Epithelial cell of esophagus (primary cell): ENCODE data around the gene PEX16.
A peak's percentile ranks its signal among the peaks of the same experiment; 100 is the strongest.

Experiments
- DNase-seq: peaks from one replicate; pipeline ENCODE4 v3.0.0; 2010; ENCODE audit warnings: low read depth
- H3K4me3 ChIP-seq: 2 replicates; pipeline ENCODE4 v1.5.1; 2011; ENCODE audit warnings: mild to moderate bottlenecking, low read length, control low read depth
- TF ChIP-seq, protein P1 (sequence below): IDR thresholded peaks from 2 replicates; pipeline ENCODE4 v1.5.1; 2011; ENCODE audit warnings: low read depth, mild to moderate bottlenecking, low read length, control low read depth, inconsistent platforms; ENCODE audit not compliant: insufficient read depth; ENCODE audit errors: missing control alignments

Gene PEX16

DNA sequence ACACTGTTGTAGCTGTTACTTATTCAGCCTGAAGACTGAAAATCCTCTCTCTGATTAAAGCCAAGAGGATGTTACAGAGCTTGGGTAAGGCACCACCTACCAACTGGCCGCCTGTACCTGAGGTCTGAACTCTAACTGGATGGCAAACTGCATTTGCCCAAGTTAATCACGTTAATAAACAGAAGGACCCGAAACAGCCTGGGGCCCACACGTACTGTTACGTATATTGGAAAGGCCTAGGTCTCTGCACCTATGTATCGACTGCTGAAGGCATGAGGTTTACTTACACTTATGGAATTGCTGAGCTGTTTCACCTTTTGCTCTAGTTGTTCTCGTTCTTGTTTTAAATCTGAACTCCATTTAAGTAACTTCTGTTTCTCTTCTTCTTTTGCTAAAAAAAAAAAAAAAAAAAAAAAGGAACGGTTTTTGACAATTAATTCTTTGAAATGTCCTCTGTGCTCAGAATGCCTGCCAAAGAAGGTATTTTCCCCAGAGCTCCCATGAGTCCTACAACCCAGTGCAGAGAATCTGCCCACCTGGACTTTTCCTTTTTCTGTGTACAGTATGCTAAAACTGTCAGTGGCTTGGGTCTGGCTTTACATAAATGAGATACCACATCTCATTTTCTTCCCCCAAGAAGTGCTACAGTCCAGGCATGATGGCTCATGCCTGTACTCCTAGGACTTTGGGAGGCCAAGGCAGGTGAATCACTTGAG is 17.8 kb upstream of the PEX16 start:
- TF ChIP-seq, protein P1, sequence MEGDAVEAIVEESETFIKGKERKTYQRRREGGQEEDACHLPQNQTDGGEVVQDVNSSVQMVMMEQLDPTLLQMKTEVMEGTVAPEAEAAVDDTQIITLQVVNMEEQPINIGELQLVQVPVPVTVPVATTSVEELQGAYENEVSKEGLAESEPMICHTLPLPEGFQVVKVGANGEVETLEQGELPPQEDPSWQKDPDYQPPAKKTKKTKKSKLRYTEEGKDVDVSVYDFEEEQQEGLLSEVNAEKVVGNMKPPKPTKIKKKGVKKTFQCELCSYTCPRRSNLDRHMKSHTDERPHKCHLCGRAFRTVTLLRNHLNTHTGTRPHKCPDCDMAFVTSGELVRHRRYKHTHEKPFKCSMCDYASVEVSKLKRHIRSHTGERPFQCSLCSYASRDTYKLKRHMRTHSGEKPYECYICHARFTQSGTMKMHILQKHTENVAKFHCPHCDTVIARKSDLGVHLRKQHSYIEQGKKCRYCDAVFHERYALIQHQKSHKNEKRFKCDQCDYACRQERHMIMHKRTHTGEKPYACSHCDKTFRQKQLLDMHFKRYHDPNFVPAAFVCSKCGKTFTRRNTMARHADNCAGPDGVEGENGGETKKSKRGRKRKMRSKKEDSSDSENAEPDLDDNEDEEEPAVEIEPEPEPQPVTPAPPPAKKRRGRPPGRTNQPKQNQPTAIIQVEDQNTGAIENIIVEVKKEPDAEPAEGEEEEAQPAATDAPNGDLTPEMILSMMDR: no peak
- DNase-seq: no peak

DNA sequence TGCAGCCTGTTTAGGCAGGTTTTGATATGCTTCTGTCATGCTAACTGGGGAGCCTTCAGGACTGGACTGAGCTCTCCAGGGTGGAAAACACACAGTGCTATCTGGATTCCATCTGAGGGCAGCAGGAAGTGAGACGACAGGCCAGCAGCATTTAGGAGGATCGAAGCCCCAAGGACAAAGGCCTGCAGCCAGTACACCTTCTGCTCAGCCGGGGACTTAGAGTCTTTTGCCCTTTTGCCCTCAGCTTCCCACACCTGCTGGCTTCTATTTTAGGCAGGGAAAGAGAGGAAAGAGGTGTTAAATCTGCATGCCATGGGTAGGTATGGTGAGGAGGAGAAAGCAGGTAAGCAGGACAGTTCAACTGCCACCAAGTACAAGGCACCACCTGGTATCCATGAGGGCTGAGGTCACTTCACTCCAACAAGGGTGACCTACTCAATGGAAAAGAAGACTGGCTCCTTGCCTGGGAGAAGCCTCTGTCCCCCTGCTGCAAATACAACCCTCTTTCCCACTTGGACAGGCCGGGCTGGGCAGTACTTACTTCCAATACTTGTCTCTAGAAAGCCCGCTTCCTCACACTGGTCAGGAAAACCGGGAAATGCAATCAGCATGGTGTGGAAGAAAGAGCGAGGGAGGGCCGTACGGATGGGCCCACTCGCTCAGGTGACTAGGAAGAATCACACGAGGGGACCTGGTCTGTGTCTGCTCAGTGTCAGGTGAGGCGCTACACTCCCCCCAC is 17.1 kb upstream of the PEX16 start:
- DNase-seq: peak; percentile 71
- TF ChIP-seq, protein P1: no peak
- H3K4me3 ChIP-seq: no peak overlapping the region

More for the DNA sequence above, 17.8 kb upstream of the PEX16 start:
- H3K4me3 ChIP-seq: no peak overlapping the region

DNA sequence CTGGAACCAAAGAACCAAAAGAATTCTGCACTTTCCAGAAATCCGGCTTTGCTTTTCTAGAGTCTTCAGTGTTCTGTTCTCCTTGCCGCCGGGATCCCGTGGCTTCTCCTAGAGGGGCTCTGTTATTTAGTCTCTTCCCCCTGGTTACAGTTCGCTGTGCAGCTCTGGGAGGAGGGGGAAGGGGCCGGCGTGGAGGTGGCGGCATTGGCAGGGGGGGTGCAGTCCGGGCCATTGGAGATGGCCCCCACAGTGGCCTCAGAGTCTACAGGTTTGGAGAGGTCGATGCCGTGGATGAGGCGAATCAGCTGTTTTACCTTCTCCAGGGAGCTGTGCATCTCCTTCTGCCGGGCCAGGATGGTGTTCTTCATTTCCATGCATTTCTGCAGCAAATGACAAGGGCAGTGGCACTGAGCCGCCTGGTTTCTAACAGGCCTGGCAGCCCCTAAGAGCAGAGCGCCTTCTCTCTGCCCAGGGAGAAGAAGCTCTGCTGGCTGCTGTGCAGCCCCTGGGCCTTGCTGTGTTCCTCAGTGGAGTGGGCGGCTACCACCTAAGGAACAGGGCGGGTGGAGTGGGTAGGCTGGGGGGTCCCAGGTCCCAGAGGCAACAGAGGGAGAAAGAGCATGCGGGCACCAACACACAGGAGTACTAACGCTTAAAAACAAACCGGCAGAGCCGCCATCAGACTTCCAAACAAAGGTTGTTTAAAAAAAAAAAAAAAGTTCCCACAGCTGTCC is 16.3 kb upstream of the PEX16 start:
- TF ChIP-seq, protein P1: no peak
- no peak for DNase-seq
- no peak overlapping the region for H3K4me3 ChIP-seq

DNA sequence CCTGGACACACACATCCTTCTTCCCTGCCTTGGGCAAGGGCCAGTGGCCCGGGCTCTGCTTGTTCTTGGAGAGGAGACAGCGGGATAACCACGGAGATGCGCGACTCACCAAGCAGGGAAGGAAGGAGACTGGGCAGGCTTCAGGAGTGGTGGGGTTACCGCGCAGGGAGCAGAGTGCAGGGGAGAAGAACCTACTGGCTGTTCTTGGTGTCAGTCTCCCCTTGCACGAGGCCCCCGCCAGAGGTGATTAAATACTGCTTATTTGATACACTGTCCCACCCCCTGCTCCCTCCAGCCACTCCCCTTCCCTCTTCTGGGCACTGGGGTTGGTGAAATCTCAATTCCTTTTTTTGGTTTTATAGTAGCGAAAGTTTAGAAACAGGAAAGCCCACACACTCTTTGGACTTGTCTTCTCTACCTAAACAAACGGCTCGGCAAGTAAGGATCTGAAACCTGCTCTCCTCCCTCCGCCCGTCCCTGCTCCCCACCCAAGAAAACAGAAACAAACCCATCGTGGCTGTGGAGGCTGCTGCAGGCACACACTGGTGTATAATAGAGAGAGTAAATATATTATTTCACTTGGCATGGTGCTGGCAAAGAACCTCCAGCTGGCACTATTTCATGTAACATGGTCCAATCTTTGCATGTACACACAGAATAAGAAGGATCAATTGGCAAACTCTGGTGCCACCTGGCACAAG is 15.6 kb upstream of the PEX16 start:
- DNase-seq: peak; percentile 33
- TF ChIP-seq, protein P1: no peak
- no peak overlapping the region for H3K4me3 ChIP-seq

DNA sequence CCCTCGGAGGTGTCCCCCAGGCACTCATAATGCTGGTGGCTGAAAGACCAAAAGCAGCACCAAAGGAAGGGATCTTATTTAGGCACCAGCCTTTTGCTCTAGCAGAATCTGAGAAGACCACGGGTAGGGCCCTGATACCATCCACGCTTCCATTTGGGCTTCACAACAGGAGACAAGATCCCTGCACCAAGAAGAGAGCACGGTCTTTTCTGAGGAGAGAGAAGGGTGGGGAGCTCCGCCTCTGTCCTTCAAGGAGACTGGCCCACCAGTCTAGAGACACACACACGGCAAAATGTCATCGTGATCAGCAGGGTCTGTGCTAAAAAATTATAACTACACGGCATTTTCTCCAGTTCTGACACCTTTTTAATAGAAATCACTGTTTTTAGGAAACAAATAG is 14.5 kb upstream of the PEX16 start:
- TF ChIP-seq, protein P1: no peak
- no peak for DNase-seq
- H3K4me3 ChIP-seq: no peak overlapping the region

DNA sequence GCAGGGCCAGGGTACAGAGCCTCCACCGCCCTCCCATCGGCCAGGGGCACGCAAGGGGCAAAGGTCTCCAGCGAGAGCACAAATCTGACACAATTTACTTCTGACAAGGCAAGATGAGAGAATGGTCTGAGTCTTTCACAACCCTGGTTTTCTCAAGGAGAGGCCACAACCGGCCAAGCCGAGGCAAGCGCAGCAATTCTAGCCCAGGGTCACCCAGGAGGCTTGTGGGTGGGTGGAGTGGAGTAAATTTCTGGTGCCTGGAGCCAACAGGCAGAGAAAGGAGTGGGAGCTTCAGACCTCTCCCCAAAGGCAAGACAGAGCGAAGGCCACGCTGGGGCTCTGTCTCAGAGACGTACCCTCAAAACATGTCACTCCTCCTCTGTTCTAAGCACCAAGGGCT is 14.1 kb upstream of the PEX16 start:
- TF ChIP-seq, protein P1: no peak
- H3K4me3 ChIP-seq: no peak overlapping the region
- peak; percentile 49 for DNase-seq
